SK-N-DZ (cell line): ENCODE data around the gene CHD6.

ENCODE experiments used
- DNase-seq: peaks from one replicate; pipeline ENCODE4 v3.0.0-alpha.2; 2015; ENCODE audit warnings: low spot score

CHD6 gene

DNA sequence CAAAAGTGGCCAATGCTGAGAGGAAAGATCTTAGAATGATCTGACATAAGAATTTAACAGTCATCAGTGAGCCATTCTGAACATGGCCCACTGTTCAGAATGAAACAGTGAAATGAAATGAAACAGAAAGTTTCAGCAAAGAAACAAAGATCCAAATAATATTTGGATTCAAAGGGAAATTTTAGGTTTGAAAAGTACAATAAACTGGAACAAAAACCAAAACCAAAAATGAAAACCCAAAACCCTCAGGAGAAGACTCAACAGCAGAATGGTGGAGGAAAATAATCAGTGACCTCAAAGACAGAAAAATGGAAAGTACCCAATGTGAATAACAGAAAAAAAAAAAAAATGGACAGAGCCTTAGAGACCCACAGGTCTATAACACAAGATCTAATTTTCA lies 185.4 kb downstream of the CHD6 start:
- no peak for DNase-seq

DNA sequence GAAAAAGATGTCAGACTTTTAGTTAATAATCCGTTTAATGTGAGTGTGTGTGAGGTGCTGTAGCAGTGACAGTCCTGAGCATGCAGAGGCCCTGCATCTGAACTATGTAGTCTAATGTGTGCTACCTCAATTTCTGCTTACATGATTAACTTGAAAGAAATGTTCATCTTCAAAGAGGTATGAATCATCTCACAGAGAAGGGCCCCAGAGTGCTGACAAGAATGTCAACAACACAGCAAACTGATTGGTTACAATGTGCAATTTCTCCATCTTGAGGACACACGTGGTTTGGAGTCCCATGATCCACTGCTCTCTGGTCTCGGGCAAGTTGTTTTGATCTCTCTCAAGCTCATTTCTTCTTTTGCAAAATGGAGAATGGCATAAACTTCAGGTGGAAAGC lies 189.9 kb downstream of the CHD6 start:
- DNase-seq: no peak

DNA sequence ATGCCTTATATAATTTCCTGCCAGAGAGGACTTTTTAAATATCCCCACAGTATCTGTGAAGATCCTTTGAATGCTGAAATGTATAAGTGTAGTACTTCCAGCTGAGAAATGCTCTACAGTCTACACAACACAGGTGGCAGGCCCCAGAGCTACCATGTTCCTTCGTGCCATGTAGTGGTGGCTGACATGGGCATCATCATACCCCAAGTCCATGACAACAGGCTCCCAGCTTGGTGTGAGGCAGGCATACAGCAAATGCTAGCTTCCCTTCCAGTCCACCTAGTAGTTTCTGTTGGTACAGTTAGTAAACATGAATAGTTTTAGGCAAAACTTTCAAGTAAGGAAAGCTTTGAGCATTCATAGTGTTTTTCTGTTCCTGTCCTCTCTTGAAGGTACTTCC lies 190.3 kb downstream of the CHD6 start:
- no peak for DNase-seq

- DNase-seq: no peak
Measured at GRCh38 chr20:41426976-41427375, 191.2 kb downstream of the CHD6 start.

DNA sequence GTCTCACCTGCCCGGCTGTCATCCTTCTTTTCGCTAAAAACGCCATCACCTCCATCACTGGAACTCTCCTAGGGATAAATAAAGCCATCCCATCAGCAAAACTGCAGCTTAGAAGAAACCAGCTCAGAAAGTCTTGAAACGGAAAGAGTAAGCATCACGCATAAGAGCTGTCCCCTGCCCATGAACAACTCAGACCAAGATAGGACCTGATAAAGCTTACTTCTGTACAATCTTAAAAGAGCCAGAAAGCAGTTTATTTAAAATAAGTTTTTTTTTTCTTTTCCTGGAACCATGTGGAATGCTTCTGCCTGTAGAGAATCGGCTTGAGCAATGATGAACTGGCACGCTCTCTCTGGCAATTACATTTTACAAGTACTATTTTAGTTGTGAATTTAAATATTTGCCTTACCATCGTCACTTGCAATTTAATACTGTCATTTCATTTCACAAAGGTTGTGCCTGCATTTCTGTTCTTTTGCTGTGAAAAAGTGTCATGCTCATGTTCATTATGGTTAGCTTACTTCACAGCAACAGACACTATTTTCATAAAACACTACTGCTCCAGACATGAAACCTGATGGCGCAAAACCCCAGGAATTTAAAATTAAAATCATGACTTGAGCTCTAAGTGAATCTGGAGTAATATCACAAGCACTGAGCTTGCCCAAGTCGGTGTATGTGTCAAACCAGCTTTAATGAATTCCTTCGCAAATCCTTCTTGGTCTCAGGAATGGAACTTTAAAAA lies 191.9 kb downstream of the CHD6 start:
- DNase-seq: no peak

DNA sequence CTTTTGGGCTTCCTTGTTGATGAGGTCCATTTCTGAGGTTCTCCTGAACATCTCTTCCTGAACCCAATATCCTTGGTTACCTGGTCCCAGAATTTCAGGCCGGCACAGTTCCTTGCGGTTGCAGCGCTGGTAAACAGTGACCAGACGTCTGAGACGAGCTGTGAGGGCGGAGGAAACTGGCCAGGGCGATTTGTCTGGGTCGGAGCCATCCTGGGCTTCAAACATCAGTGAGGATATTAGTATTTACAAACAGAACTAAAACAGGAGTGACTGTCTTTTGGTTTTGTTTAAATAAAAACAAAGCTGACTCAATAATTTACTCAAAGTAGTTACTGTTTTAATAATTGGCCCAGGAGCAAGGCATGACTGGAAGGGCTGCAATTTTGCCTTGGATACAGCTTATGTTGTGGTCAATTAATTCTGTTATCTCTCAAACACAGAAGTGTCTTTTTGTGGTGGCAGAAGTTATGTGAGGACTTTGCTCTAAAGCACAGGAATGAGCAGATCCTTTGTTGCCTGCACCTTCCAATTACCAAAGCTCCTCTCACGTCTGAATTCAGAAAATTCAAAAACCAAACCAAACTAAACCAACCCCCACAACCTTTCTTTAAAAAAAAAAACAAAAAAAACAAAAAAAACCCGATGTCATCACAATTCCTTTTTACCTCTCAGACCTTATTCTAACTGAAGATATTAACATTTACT lies 192.8 kb downstream of the CHD6 start:
- DNase-seq: no peak

- DNase-seq: no peak
Measured at GRCh38 chr20:41424546-41424945, 193.6 kb downstream of the CHD6 start.

DNA sequence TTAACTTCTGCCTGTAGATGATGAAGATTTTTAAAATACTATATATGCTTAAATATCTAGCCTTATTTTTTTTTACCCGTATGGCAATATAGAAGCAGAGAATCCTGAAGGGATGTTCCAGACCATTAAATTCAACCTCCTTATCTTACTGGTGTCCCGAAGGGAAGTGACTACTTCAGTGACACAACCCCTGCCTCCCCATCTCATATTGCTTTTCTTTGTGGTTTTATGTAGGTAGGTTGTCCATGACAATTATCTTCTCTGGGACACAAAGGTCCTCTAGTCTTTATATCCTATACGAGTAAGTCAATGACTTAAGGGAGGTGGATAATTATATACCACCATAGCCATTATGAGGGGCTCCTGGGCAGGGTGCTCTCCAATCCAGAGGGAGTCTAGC lies 194.2 kb downstream of the CHD6 start:
- DNase-seq: no peak

- DNase-seq: no peak
Measured at GRCh38 chr20:41422953-41423352, 195.2 kb downstream of the CHD6 start.

DNA sequence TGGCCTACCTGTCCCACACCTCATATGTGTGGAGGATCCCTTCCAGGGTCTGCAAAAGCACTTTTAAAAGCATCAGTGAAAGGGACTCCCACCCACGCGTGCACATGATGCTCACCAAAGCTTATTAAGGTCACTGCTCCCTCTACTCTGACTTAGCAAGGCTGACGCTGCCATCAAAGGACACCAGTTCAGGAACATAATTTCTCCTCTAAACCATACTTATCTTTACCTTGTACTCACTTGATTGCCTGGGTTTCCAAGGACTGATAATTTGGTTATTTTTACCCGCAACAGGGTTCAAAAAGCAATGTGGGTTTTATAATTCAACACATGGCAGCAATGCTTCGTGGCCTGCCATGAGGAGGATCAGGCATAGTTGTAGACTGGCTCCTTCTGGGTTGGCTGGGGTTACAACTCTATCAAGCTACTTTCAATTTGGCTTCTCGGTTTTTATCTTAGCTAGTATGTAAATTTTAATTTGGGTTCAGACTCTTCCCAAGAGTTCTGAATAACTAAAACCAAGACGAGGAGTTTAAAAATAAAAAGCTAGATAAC lies 199.4 kb downstream of the CHD6 start:
- DNase-seq: no peak

GRCh38 chr20:41418031-41418430 lies 200.1 kb downstream of the CHD6 start:
- DNase-seq: no peak

DNA sequence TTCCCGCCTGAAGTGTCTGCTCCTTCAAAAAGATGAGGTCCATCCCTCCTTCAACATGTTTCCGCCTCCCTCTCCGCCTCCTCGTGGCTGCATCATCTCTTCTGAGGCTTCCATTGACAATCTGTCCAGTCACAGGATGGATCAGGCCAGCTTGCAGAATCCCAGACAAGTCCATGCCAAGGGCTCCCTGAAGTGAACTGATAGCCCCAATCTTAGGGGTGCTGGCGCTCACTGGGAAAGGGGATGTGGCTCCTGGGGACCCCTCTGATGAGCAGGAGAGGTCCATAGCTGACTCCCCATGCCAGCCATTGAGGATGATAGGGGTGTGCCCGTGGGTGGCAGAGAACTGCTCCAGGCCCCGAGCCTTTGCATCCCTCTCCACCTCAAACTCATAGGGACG lies 203.0 kb downstream of the CHD6 start:
- no peak for DNase-seq

DNA sequence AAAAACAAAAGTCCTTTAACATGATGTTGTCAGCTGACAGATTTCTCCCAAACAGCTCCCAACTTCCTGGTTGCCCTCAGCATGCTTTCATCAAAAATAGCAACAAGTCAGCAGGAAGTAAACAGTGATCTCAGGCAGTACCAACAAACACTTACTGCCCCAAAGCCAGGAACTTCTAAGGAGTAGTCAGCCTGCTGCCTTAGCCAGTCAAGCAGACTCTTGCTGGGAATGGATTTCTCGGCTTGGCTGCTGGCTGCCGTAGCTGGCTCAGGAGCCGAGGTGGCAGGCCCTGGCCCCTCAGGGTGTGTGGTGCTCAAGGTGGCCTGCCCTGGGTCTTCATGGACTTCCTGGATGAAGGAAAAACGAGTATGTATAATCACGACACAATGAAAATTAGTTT lies 205.0 kb downstream of the CHD6 start:
- no peak for DNase-seq

GRCh38 chr20:41412324-41413120 lies 205.7 kb downstream of the CHD6 start:
- no peak for DNase-seq

- DNase-seq: no peak
Measured at GRCh38 chr20:41411391-41411847, 206.8 kb downstream of the CHD6 start.

- DNase-seq: no peak
Measured at GRCh38 chr20:41408986-41409385, 209.2 kb downstream of the CHD6 start.

DNA sequence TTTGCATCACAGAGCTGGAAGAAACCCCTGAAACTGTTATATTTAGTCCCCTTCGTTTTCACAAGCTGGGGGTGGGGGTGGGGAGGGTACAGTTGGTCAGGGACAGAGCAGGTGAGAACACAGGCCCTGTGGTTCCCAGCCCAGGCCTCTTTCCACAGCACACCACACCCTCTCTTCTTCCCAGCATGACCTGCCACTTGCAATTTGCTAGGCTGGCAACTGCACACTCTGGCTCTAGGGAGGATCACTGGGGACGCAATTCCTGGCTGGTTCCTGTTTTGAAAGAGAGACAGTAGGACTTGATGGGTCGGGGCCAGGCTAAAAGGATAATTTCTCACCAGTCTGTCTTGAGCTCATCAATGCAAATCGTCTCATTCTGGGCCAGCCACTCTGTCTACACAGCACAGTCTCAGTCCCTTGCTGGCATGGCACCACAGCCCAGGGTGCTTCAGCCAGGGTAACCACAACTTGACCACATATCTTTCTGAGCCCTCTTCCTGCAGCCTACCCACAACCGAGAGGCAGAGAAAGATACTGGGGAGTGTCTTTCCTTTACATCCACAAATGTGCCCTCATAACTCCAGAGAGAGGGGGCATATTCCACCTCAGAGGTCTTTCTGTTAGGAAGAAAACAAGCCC lies 209.9 kb downstream of the CHD6 start:
- DNase-seq: no peak

- no peak for DNase-seq
Measured at GRCh38 chr20:41407607-41408006, 210.6 kb downstream of the CHD6 start.

DNA sequence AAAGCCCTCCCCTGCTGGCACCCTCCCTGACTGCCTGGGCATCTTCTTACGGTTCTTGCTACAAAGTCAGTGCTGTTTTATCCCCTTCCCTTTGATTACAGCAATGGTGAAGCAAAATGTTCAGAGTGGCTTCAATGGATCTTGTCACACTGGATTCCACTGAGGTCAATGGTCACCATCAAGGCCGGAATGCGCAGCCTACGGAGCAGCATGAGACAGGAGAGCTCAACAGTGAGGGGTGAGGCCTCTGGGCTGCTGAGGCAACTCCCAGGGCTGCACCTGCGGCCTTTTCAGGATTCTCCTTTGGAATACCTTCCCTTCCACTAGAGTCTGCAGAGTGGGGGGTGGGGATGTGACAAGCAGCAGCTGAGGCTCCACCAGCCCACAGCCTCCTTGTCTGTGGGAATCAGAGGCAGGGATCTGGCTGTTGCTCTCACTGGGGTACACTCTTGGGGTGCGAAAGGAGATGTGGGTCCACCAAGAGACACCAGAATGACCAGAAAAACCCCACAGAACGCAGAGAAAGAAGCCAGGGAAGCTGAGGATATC lies 211.2 kb downstream of the CHD6 start:
- no peak for DNase-seq

GRCh38 chr20:41406353-41406752 lies 211.8 kb downstream of the CHD6 start:
- no peak for DNase-seq

- DNase-seq: no peak
Measured at GRCh38 chr20:41405436-41405835, 212.7 kb downstream of the CHD6 start.
